HCT116 (cell line): ENCODE measurements around the gene RNASE1. TPM values are rescaled to one million over a fixed set of nuclear protein-coding genes. Genes with fewer than 3 reads are reported as not detected.

ENCODE experiments used
- ATAC-seq: fragments of 200-7000 bp; cut with Tn5 transposase; 2 replicates; pipeline ENCODE4 v1.9.1; 2020; ENCODE audit warnings: mild to moderate bottlenecking, moderate library complexity
- BruUV-seq: library from RNA; stranded (reverse); fragments of 400-500 nt; replicated peaks from 2 replicates; lab custom pipeline; 2021; lab: Mats Ljungman, UMichigan
- CTCF ChIA-PET: fragments of 300-600 bp; sonication (Branson Sonifier 250); formaldehyde crosslinking; loops from one replicate; lab custom pipeline; 2021; ENCODE audit warnings: antibody characterized with exemption; lab: Charles Lee
- POLR2A ChIA-PET: fragments of 300-600, 350-600 bp; sonication (Branson Sonifier 250); formaldehyde crosslinking; loops from one replicate; lab custom pipeline; 2021; ENCODE audit warnings: antibody characterized with exemption; lab: Charles Lee
- RAD21 ChIA-PET, 2 experiments: fragments of 300-600 bp; sonication (Branson Sonifier 250); formaldehyde crosslinking; loops; one replicate each; lab custom pipeline; 2023; ENCODE audit warnings: low total read pairs in 2 of 2; ENCODE audit not compliant: uncharacterized antibody in 2 of 2, unreplicated experiment in 2 of 2, low non-redundant PET in 1 of 2; lab: Charles Lee
- DNase-seq: peaks from one replicate; pipeline ENCODE4 v3.0.0-alpha.2; 2010; ENCODE audit warnings: low read depth, low spot score
- H2AFZ ChIP-seq: fragments of 200-600 bp; shearing (Covaris generic), sonication (generic); 2 replicates; pipeline ENCODE4 v1.6.1; 2017; ENCODE audit warnings: low read depth, mixed run types, mixed read lengths, antibody characterized with exemption, low read length; ENCODE audit not compliant: poor library complexity, severe bottlenecking
- H3K27ac ChIP-seq: 2 replicates; pipeline ENCODE4 v1.5.1; 2012; ENCODE audit warnings: low read depth, low read length
- H3K27me3 ChIP-seq: fragments of 200-600 bp; sonication (generic); 2 replicates; pipeline ENCODE4 v1.6.1; 2016; ENCODE audit warnings: mixed run types, low read length, mixed read lengths; ENCODE audit not compliant: insufficient read depth
- H3K36me3 ChIP-seq, 2 experiments: fragments of 200-500 bp in 1 of 2; fragments of 200-600 bp in 1 of 2; sonication (Bioruptor generic) in 1 of 2; sonication (generic) in 1 of 2; 2 replicates each; pipeline versions ENCODE4 v1.5.1 to v1.6.1; 2014 to 2016; ENCODE audit warnings: low read length in 2 of 2, inconsistent platforms in 1 of 2, mixed read lengths in 1 of 2, mixed run types in 1 of 2; ENCODE audit not compliant: insufficient read depth in 2 of 2, control insufficient read depth in 1 of 2
- H3K4me1 ChIP-seq, 2 experiments: fragments of 200-600 bp in 1 of 2; sonication (generic) in 1 of 2; 2 replicates each; pipeline versions ENCODE4 v1.5.1 to v1.6.1; 2012 to 2017; ENCODE audit warnings: low read length in 2 of 2, inconsistent platforms in 1 of 2, mild to moderate bottlenecking in 1 of 2, mixed read lengths in 1 of 2, mixed run types in 1 of 2, moderate library complexity in 1 of 2; ENCODE audit not compliant: insufficient read depth in 2 of 2, control insufficient read depth in 1 of 2
- H3K4me2 ChIP-seq: fragments of 200-600 bp; sonication (generic); 2 replicates; pipeline ENCODE4 v1.6.1; 2017; ENCODE audit warnings: mixed run types, low read length, mixed read lengths
- H3K4me3 ChIP-seq, 2 experiments: fragments of 200-600 bp in 1 of 2; sonication (generic) in 1 of 2; replicated peaks in 1 of 2; 2 replicates each; pipeline ENCODE4 v1.5.1; 2011 to 2016; ENCODE audit warnings: low read length in 2 of 2, control low read depth in 1 of 2, low read depth in 1 of 2, mild to moderate bottlenecking in 1 of 2, mixed read lengths in 1 of 2, mixed run types in 1 of 2
- H3K79me2 ChIP-seq: fragments of 200-600 bp; sonication (generic); 2 replicates; pipeline ENCODE4 v1.6.1; 2017; ENCODE audit warnings: mild to moderate bottlenecking, mixed run types, low read length, moderate library complexity, mixed read lengths; ENCODE audit not compliant: insufficient read depth
- H3K9ac ChIP-seq: fragments of 200-600 bp; sonication (generic); 2 replicates; pipeline ENCODE4 v1.6.1; 2016; ENCODE audit warnings: low read length, mixed read lengths
- H3K9me2 ChIP-seq: fragments of 200-600 bp; sonication (generic), shearing (Covaris generic); 2 replicates; pipeline ENCODE4 v1.6.1; 2017; ENCODE audit warnings: mixed run types, mild to moderate bottlenecking, moderate library complexity; ENCODE audit not compliant: insufficient read depth
- H3K9me3 ChIP-seq, 2 experiments: fragments of 200-500 bp in 1 of 2; fragments of 200-600 bp in 1 of 2; sonication (Bioruptor generic) in 1 of 2; sonication (generic) in 1 of 2; 2 replicates each; pipeline ENCODE4 v1.6.1; 2014 to 2017; ENCODE audit warnings: low read length in 2 of 2, mixed read lengths in 2 of 2, inconsistent platforms in 1 of 2, low read depth in 1 of 2, mild to moderate bottlenecking in 1 of 2, mixed run types in 1 of 2, moderate library complexity in 1 of 2; ENCODE audit not compliant: control insufficient read depth in 1 of 2, insufficient read depth in 1 of 2
- H4K20me1 ChIP-seq: fragments of 200-600 bp; sonication (generic), shearing (Covaris generic); 2 replicates; pipeline ENCODE4 v1.6.1; 2017; ENCODE audit warnings: mixed run types, mild to moderate bottlenecking, moderate library complexity; ENCODE audit not compliant: insufficient read depth
- CBX3 ChIP-seq: IDR thresholded peaks from 2 replicates; pipeline ENCODE4 v1.6.1; 2012; ENCODE audit warnings: low read depth
- CEBPB ChIP-seq: IDR thresholded peaks from 2 replicates; pipeline ENCODE4 v1.6.1; 2012; ENCODE audit warnings: low read depth
- EZH2 ChIP-seq: fragments of 200-600 bp; sonication (generic); IDR thresholded peaks from 2 replicates; pipeline ENCODE4 v1.6.1; 2017; ENCODE audit warnings: antibody characterized with exemption, mixed run types
- EZH2phosphoT487 ChIP-seq: fragments of 200-600 bp; IDR thresholded peaks from 2 replicates; pipeline ENCODE4 v1.6.1; 2018; ENCODE audit warnings: antibody characterized with exemption, borderline replicate concordance
- FOSL1 ChIP-seq: IDR thresholded peaks from 2 replicates; pipeline ENCODE4 v1.6.1; 2012; ENCODE audit warnings: low read depth
- MAX ChIP-seq: IDR thresholded peaks from 2 replicates; pipeline ENCODE4 v1.6.1; 2012
- POLR2AphosphoS5 ChIP-seq: IDR thresholded peaks from 2 replicates; pipeline ENCODE4 v1.6.1; 2011; ENCODE audit warnings: mild to moderate bottlenecking, low read depth, low read length, moderate library complexity
- SIN3A ChIP-seq: IDR thresholded peaks from 2 replicates; pipeline ENCODE4 v1.6.1; 2012; ENCODE audit warnings: low read depth
- SP1 ChIP-seq: IDR thresholded peaks from 2 replicates; pipeline ENCODE4 v1.6.1; 2012; ENCODE audit warnings: low read depth
- TCF7L2 ChIP-seq: IDR thresholded peaks from 2 replicates; pipeline ENCODE4 v1.7.0; 2011; ENCODE audit warnings: borderline replicate concordance, inconsistent platforms; ENCODE audit not compliant: insufficient read depth, insufficient read length; ENCODE audit errors: extremely low read depth
- ZBTB33 ChIP-seq: IDR thresholded peaks from 2 replicates; pipeline ENCODE4 v1.6.1; 2011; ENCODE audit warnings: mild to moderate bottlenecking, low read length, moderate library complexity; ENCODE audit not compliant: insufficient replicate concordance; ENCODE audit errors: extremely low read depth
- ZNF274 ChIP-seq: fragments of 200-500 bp; sonication (Bioruptor generic); IDR thresholded peaks from 2 replicates; pipeline ENCODE4 v1.6.1; 2014; ENCODE audit warnings: mild to moderate bottlenecking, low read depth, low read length, inconsistent platforms
- intact Hi-C: fragments of 100-400 bp; cut with micrococcal nuclease; formaldehyde crosslinking; loops from 2 replicates; pipeline ENCODE4 v1.10.0; 2022
- total RNA-seq: library from RNA; stranded (reverse); gene quantifications from one replicate; pipeline ENCODE4 v1.2.1, GENCODE V29; 2021; ENCODE audit not compliant: unreplicated experiment
- TF ChIP-seq, protein P1 (sequence below): IDR thresholded peaks from 2 replicates; pipeline ENCODE4 v1.6.1; 2012; ENCODE audit warnings: low read depth

RNASE1 gene
- total RNA-seq, 1 experiment from 2014 or later = 3.3 TPM

DNA sequence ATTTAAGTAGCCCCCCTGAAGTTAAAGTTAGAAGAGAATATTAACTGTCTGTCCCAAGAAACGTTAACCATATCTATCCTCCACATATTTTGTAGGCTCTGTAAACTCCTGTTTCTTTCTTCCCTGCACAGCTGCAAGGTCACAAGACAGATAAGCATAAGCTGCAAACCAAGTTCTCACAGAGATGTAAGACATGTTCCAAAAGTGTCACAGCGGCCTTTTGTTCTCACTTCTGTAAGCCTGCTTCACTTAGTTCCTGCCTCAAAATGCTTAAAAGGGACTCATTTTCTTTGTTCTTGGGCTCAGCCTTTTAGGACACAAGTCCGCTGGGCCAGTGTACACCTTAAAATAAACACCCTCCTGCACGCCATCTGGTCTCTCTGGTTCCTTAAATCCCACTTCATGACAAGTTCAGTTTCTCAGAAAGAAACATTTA lies 3.2 kb downstream of the RNASE1 start:
- Histone ChIP-seq H3K4me1 (0 out of 4 replicates have a peak, but pooled peaks cover 0 to 8% of the 10 kb centered on the region in 2 experiments), H3K79me2 (no peaks in the 10 kb centered on the region), H3K9me3 (no peaks in the 10 kb centered on the region), H3K36me3 (no peaks in the 10 kb centered on the region), H2AFZ (no peak overlapping the region), H3K27me3 (no peaks in the 10 kb centered on the region), H3K4me2 (no peak overlapping the region), H3K27ac (no peak overlapping the region), H4K20me1 (no peaks in the 10 kb centered on the region), H3K9ac (no peak overlapping the region), H3K4me3 (no peak overlapping the region), H3K9me2 (no peaks in the 10 kb centered on the region)
- RAD21 ChIA-PET = no interaction called here
- POLR2A ChIA-PET = no interaction called here
- no TSS peak for BruUV-seq
- DNase-seq = no peak
- intact Hi-C loops = no loop called here
- ATAC-seq = no peak
- CTCF ChIA-PET = no interaction called here
- TF ChIP-seq ZNF274 (no peak), TCF7L2 (no peak), SP1 (no peak), MAX (no peak), EZH2 (no peak), ZBTB33 (no peak), SIN3A (no peak)

GRCh38 chr14:20798932-20799331 lies 3.7 kb downstream of the RNASE1 start:
- Histone ChIP-seq H2AFZ (no peak overlapping the region), H3K27ac (no peak overlapping the region), H3K27me3 (no peaks in the 10 kb centered on the region), H3K4me2 (no peak overlapping the region), H3K36me3 (no peaks in the 10 kb centered on the region), H3K4me3 (no peak overlapping the region), H3K9me3 (no peaks in the 10 kb centered on the region), H4K20me1 (no peaks in the 10 kb centered on the region), H3K9me2 (no peaks in the 10 kb centered on the region), H3K4me1 (0 out of 4 replicates have a peak, but pooled peaks cover 0 to 8% of the 10 kb centered on the region in 2 experiments), H3K79me2 (no peaks in the 10 kb centered on the region), H3K9ac (no peak overlapping the region)
- BruUV-seq = no TSS peak
- ATAC-seq (no peak), DNase-seq (no peak)
- intact Hi-C loops = no loop called here
- RAD21 ChIA-PET = no interaction called here
- POLR2A ChIA-PET = no interaction called here
- CTCF ChIA-PET = no interaction called here
- no peak for TF ChIP-seq CBX3
- no peak for TF ChIP-seq POLR2AphosphoS5
- TF ChIP-seq CEBPB = no peak
- no peak for TF ChIP-seq EZH2phosphoT487
- TF ChIP-seq FOSL1 = no peak
- no peak for TF ChIP-seq SIN3A
- TF ChIP-seq ZBTB33 = no peak
- TF ChIP-seq, protein P1, sequence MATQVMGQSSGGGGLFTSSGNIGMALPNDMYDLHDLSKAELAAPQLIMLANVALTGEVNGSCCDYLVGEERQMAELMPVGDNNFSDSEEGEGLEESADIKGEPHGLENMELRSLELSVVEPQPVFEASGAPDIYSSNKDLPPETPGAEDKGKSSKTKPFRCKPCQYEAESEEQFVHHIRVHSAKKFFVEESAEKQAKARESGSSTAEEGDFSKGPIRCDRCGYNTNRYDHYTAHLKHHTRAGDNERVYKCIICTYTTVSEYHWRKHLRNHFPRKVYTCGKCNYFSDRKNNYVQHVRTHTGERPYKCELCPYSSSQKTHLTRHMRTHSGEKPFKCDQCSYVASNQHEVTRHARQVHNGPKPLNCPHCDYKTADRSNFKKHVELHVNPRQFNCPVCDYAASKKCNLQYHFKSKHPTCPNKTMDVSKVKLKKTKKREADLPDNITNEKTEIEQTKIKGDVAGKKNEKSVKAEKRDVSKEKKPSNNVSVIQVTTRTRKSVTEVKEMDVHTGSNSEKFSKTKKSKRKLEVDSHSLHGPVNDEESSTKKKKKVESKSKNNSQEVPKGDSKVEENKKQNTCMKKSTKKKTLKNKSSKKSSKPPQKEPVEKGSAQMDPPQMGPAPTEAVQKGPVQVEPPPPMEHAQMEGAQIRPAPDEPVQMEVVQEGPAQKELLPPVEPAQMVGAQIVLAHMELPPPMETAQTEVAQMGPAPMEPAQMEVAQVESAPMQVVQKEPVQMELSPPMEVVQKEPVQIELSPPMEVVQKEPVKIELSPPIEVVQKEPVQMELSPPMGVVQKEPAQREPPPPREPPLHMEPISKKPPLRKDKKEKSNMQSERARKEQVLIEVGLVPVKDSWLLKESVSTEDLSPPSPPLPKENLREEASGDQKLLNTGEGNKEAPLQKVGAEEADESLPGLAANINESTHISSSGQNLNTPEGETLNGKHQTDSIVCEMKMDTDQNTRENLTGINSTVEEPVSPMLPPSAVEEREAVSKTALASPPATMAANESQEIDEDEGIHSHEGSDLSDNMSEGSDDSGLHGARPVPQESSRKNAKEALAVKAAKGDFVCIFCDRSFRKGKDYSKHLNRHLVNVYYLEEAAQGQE = no peak
